HAP-1 (cell line): ENCODE results near the gene RCBTB1.
A peak's percentile ranks its signal among the peaks of the same experiment; 100 is the strongest.
"Not testable (repeated sequence)": the region's sequence is repeated elsewhere in the genome, so short reads cannot be mapped to it uniquely, and the experiment has no call there.

Source experiments
- DNase-seq, 2 experiments: peaks; one replicate each; pipeline ENCODE4 v3.0.0-alpha.2; 2016 to 2020; ENCODE audit warnings: low spot score in 2 of 2
- H3K27me3 ChIP-seq: fragments of 250-450 bp; sonication (Bioruptor Pico); 2 replicates; pipeline ENCODE4 v1.5.1; 2020; ENCODE audit warnings: low read depth, mild to moderate bottlenecking, moderate library complexity
- H3K36me3 ChIP-seq: fragments of 250-450 bp; sonication (Bioruptor Pico); replicated peaks from 2 replicates; pipeline ENCODE4 v1.5.1; 2020; ENCODE audit warnings: mild to moderate bottlenecking
- H3K4me1 ChIP-seq: fragments of 250-450 bp; sonication (Bioruptor Pico); 2 replicates; pipeline ENCODE4 v1.5.1; 2020; ENCODE audit warnings: mild to moderate bottlenecking
- H3K4me3 ChIP-seq: fragments of 250-450 bp; sonication (Bioruptor Pico); 2 replicates; pipeline ENCODE4 v1.5.1; 2020; ENCODE audit warnings: mild to moderate bottlenecking, moderate library complexity
- H3K9me3 ChIP-seq: fragments of 250-450 bp; sonication (Bioruptor Pico); 2 replicates; pipeline ENCODE4 v1.5.1; 2020; ENCODE audit warnings: mild to moderate bottlenecking, moderate library complexity
- in situ Hi-C: fragments of 300-500 bp; cut with MboI; formaldehyde crosslinking; loops from 3 replicates; pipeline ENCODE4 v1.14.3; 2020; ENCODE audit warnings: low sequenced_read_pairs, inconsistent platforms, mixed read lengths

RCBTB1 gene

GRCh38 chr13:49499889-49500660, 85.3 kb downstream of the RCBTB1 start:
- in situ Hi-C loops, result no loop called here
- no peak for DNase-seq
- Histone ChIP-seq H3K36me3 (no peaks in the 10 kb centered on the region), H3K4me3 (no peak overlapping the region), H3K9me3 (no peaks in the 10 kb centered on the region), H3K4me1 (peaks cover 3% of the 10 kb centered on the region), H3K27me3 (no peaks in the 10 kb centered on the region)

- in situ Hi-C loops, result no loop called here
- Histone ChIP-seq H3K36me3 (no peaks in the 10 kb centered on the region), H3K4me1 (peaks cover 8% of the 10 kb centered on the region)
Measured at GRCh38 chr13:49498206-49498605, 87.2 kb downstream of the RCBTB1 start.

GRCh38 chr13:49497272-49497671, 88.1 kb downstream of the RCBTB1 start:
- H3K36me3 ChIP-seq, result no peaks in the 10 kb centered on the region
- no peak overlapping the region for H3K4me3 ChIP-seq
- peaks cover 8% of the 10 kb centered on the region for H3K4me1 ChIP-seq
- in situ Hi-C loops, result no loop called here
- no peaks in the 10 kb centered on the region for H3K27me3 ChIP-seq
- H3K9me3 ChIP-seq, result no peaks in the 10 kb centered on the region
- DNase-seq, result no peak

More at GRCh38 chr13:49498206-49498605, 87.2 kb downstream of the RCBTB1 start:
- DNase-seq, result no peak
- Histone ChIP-seq H3K9me3 (no peaks in the 10 kb centered on the region), H3K27me3 (no peaks in the 10 kb centered on the region), H3K4me3 (no peak overlapping the region)

DNA sequence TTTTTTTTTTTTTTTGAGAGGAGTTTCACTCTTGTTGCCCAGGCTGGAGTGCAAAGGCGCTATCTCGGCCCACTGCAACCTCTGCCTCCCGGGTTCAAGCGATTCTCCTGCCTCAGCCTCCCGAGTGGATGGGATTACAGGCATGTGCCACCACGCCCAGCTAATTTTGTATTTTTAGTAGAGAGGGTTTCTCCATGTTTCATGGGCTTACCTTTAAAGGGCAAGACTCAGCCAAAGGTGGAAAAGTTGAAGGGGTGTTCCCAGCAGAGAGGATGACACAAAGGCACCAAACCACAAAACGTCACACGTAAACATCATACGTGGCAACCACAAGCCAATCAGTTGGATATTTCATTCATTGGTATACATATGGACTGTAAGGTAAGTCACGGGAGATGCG, 88.5 kb downstream of the RCBTB1 start:
- in situ Hi-C loops, H3K36me3 ChIP-seq, DNase-seq, H3K9me3 ChIP-seq, H3K4me3 ChIP-seq, H3K4me1 ChIP-seq, H3K27me3 ChIP-seq: not testable (repeated sequence)

DNA sequence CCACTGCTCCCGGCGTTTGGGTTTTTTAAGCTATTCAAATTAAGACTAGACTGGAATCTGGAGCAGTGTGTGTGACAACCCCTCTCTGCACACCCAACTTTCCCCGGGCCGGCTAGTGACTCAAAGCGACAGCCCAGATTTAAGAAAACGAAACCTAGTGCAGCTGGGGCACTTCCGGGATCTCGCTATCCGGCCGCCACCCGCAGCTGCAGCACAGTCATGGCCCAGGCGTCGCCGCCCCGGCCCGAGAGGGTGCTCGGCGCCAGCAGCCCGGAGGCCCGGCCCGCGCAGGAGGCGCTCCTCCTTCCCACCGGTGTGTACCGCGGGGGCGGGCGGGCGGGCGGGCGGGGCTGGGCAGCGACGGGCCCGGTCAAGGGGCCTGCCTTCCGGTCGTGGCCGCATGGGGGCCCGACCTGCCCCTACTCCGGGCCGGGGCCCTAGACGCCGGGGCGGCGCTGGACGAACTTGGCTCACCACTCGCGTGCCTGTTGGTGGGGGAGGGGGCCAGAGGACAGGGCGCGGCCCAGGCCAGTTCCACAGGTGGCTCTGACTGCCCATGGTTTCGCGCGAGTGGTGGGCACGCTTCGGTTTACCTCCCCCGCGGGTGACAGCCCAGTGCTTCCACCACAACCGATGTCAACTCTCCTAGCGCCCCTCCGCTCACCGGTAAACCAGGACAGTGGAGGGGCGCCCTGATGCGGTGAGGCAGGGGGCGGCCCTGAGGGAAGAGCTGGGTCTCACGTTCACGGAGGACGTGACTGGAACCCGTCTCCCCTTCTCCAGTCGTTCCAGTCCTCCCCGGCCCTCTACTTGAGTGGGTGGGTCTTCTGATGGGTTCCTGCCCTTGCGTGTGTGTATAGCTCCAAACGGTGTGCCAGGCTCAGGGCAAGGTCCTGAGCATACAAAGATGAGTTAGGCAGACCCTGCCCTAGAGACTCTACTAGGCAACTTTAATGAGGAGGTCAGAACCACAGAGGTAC, 89.3 kb downstream of the RCBTB1 start, which contains the start of gene PHF11:
Gene PHF11, plus strand, starts transcription at position 171 of the 980 bp plus-strand sequence. Its CDS starts 49 bp downstream, at position 220.
- Histone ChIP-seq H3K4me3 (peak within 1 kb of the TSS; percentile 36), H3K9me3 (no peaks in the 10 kb centered on the region), H3K36me3 (no peaks in the 10 kb centered on the region), H3K4me1 (peaks cover 8% of the 10 kb centered on the region), H3K27me3 (no peaks in the 10 kb centered on the region)
- DNase-seq, result peak; percentile 38 to 79
- in situ Hi-C loops, result no loop called here

DNA sequence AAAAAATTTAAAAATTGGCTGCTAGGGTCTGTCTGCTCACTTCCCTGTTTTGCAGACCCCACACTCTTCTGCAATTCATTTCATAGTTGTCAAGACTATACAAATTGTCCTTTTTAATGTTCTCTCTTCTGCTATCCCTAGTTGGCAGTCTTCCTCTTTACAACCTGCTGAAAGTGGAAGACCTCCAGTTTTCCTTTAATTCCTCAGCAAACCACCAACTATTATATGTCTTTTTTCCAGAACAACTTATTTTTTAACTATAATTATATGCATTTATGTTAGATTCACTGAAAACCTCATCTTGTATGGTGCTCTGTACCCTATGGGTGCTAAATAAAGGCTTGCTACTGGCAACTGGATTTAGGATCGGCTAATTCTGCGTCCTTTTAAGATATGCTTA, 90.7 kb downstream of the RCBTB1 start:
- in situ Hi-C loops, result no loop called here
- Histone ChIP-seq H3K4me3 (peak overlapping the region; percentile 36; the same call in 1 of the 2 replicates), H3K27me3 (no peaks in the 10 kb centered on the region), H3K36me3 (no peaks in the 10 kb centered on the region), H3K4me1 (peaks cover 8% of the 10 kb centered on the region), H3K9me3 (no peaks in the 10 kb centered on the region)
- DNase-seq, result no peak

DNA sequence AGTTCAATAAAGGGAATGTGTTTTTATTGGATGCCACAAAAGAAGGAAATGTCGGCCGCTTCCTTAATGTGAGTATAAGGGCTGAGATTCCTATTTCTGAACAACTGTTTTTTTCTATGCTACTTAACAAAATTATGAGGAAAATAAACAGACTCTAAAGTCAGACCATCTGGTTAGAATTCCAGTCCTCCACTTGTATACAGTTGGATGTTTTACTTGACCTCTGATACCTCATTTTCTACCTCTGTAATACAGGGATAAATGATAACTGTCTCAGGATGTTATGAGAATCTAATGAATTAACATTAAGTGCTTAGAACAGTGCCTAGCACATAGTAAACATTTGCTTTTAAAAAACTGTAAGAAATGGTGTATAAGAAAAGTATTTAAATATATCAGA, 96.8 kb downstream of the RCBTB1 start:
- H3K9me3 ChIP-seq, result no peaks in the 10 kb centered on the region
- no peaks in the 10 kb centered on the region for H3K27me3 ChIP-seq
- no peaks in the 10 kb centered on the region for H3K4me1 ChIP-seq
- no peak overlapping the region for H3K4me3 ChIP-seq
- H3K36me3 ChIP-seq, result peaks cover 8% of the 10 kb centered on the region
- in situ Hi-C loops, result no loop called here
- DNase-seq, result no peak
